GM21825 (cell line): ENCODE data around the gene BCLAF1.
"Not testable (repeated sequence)": the region's sequence is repeated elsewhere in the genome, so short reads cannot be mapped to it uniquely, and the experiment has no call there.

Experiments
- ATAC-seq: cut with Tn5 transposase; IDR thresholded peaks from one replicate; pipeline ENCODE4 v1.9.1; 2021; ENCODE audit warnings: mild to moderate bottlenecking, moderate library complexity; ENCODE audit not compliant: unreplicated experiment

BCLAF1 gene

GRCh38 chr6:136250686-136251008 is 39.0 kb downstream of the BCLAF1 start:
- ATAC-seq, result peak; percentile 6

GRCh38 chr6:136249811-136250685 is 39.6 kb downstream of the BCLAF1 start, which contains the start of gene MTFR2:
TSS of gene MTFR2 (minus strand) at chr6:136250311. CDS start at chr6:136249099, 1,212 bp downstream.
- ATAC-seq, result peak; percentile 99

GRCh38 chr6:136249336-136249735 is 40.3 kb downstream of the BCLAF1 start:
- no peak for ATAC-seq

- ATAC-seq, result no peak
Measured at GRCh38 chr6:136244061-136244616, 45.5 kb downstream of the BCLAF1 start.

GRCh38 chr6:136236466-136237293 is 53.0 kb downstream of the BCLAF1 start:
- ATAC-seq, result no peak

- no peak for ATAC-seq
Measured at GRCh38 chr6:136235233-136235564, 54.4 kb downstream of the BCLAF1 start.

- no peak for ATAC-seq
Measured at GRCh38 chr6:136232701-136233100, 56.9 kb downstream of the BCLAF1 start.

- ATAC-seq, result no peak
Measured at GRCh38 chr6:136230219-136230853, 59.3 kb downstream of the BCLAF1 start.

GRCh38 chr6:136228814-136229213 is 60.8 kb downstream of the BCLAF1 start:
- ATAC-seq, result peak; percentile 53

- no peak for ATAC-seq
Measured at GRCh38 chr6:136226674-136227377, 62.8 kb downstream of the BCLAF1 start.

GRCh38 chr6:136226027-136226673 is 63.5 kb downstream of the BCLAF1 start:
- ATAC-seq, result no peak

GRCh38 chr6:136225496-136225895 is 64.2 kb downstream of the BCLAF1 start:
- no peak for ATAC-seq

- not testable (repeated sequence) for ATAC-seq
Measured at GRCh38 chr6:136224974-136225373, 64.7 kb downstream of the BCLAF1 start.

GRCh38 chr6:136216503-136217401 is 72.9 kb downstream of the BCLAF1 start:
- no peak for ATAC-seq

GRCh38 chr6:136213853-136214252 is 75.8 kb downstream of the BCLAF1 start:
- no peak for ATAC-seq

- no peak for ATAC-seq
Measured at GRCh38 chr6:136213012-136213539, 76.6 kb downstream of the BCLAF1 start.

GRCh38 chr6:136212608-136213007 is 77.0 kb downstream of the BCLAF1 start:
- ATAC-seq, result no peak

GRCh38 chr6:136210398-136211165 is 79.1 kb downstream of the BCLAF1 start:
- no peak for ATAC-seq
